HG03060 (cell line): ENCODE data around the gene RBM6.
"Not testable (repeated sequence)": the region's sequence is repeated elsewhere in the genome, so short reads cannot be mapped to it uniquely, and the experiment has no call there.

Experiments
- ATAC-seq: cut with Tn5 transposase; IDR thresholded peaks from one replicate; pipeline ENCODE4 v1.9.1; 2021; ENCODE audit warnings: low read depth, moderate number of reproducible peaks; ENCODE audit not compliant: unreplicated experiment

Gene RBM6

GRCh38 chr3:49939858-49940666 is at the start of gene RBM6:
TSS of gene RBM6 (plus strand) at chr3:49940150. CDS start at chr3:49962642, 22,492 bp downstream.
- ATAC-seq, result peak; percentile 86

- no peak for ATAC-seq
These were observed 44.2 kb upstream of the RBM6 start for GRCh38 chr3:49895791-49896190.

- ATAC-seq, result no peak
These were observed 43.6 kb upstream of the RBM6 start for GRCh38 chr3:49896345-49896744.

- ATAC-seq, result no peak
These were observed 41.0 kb upstream of the RBM6 start for GRCh38 chr3:49898991-49899390.

GRCh38 chr3:49899815-49900214 is 40.1 kb upstream of the RBM6 start:
- ATAC-seq, result no peak

GRCh38 chr3:49900491-49901153 is 39.3 kb upstream of the RBM6 start:
- ATAC-seq, result no peak

GRCh38 chr3:49901366-49902339 is 38.3 kb upstream of the RBM6 start:
- no peak for ATAC-seq

GRCh38 chr3:49902511-49903345 is 37.2 kb upstream of the RBM6 start:
- ATAC-seq, result no peak

- ATAC-seq, result no peak
These were observed 36.2 kb upstream of the RBM6 start, which contains the start of gene MST1R for GRCh38 chr3:49903451-49904424. TSS of gene MST1R (minus strand) at chr3:49903873. CDS start at chr3:49903609, 264 bp downstream.

GRCh38 chr3:49904448-49904847 is 35.5 kb upstream of the RBM6 start:
- ATAC-seq, result not testable (repeated sequence)

GRCh38 chr3:49906073-49906743 is 33.7 kb upstream of the RBM6 start:
- ATAC-seq, result no peak

GRCh38 chr3:49908373-49909199 is 31.4 kb upstream of the RBM6 start:
- no peak for ATAC-seq

GRCh38 chr3:49910409-49911123 is 29.4 kb upstream of the RBM6 start:
- no peak for ATAC-seq

- ATAC-seq, result no peak
These were observed 28.9 kb upstream of the RBM6 start for GRCh38 chr3:49911124-49911420.

- ATAC-seq, result no peak
These were observed 28.3 kb upstream of the RBM6 start for GRCh38 chr3:49911611-49912010.

GRCh38 chr3:49912881-49913281 is 27.1 kb upstream of the RBM6 start:
- no peak for ATAC-seq

GRCh38 chr3:49914906-49915305 is 25.0 kb upstream of the RBM6 start:
- ATAC-seq, result no peak
